HG02678 (cell line): ENCODE results near the gene PRKCD.

Source experiments
- ATAC-seq: cut with Tn5 transposase; IDR thresholded peaks from one replicate; pipeline ENCODE4 v1.9.1; 2021; ENCODE audit warnings: mild to moderate bottlenecking, moderate library complexity; ENCODE audit not compliant: unreplicated experiment

Gene PRKCD

GRCh38 chr3:53160660-53161449 lies at the start of gene PRKCD:
TSS of gene PRKCD (plus strand) at chr3:53161209. CDS start at chr3:53178423, 17,214 bp downstream.
- ATAC-seq, result peak; percentile 56

- no peak for ATAC-seq
These were observed 49.2 kb upstream of the PRKCD start for GRCh38 chr3:53111822-53112221.

- ATAC-seq, result no peak
These were observed 47.6 kb upstream of the PRKCD start for GRCh38 chr3:53113293-53114010.

GRCh38 chr3:53114011-53114400 lies 47.0 kb upstream of the PRKCD start:
- peak; percentile 70 for ATAC-seq

GRCh38 chr3:53114412-53115074 lies 46.5 kb upstream of the PRKCD start:
- no peak for ATAC-seq

- no peak for ATAC-seq
These were observed 44.1 kb upstream of the PRKCD start for GRCh38 chr3:53116956-53117355.

- ATAC-seq, result no peak
These were observed 40.7 kb upstream of the PRKCD start for GRCh38 chr3:53120336-53120735.

GRCh38 chr3:53122255-53122932 lies 38.6 kb upstream of the PRKCD start:
- no peak for ATAC-seq

- ATAC-seq, result no peak
These were observed 38.1 kb upstream of the PRKCD start for GRCh38 chr3:53122933-53123305.

- ATAC-seq, result no peak
These were observed 37.5 kb upstream of the PRKCD start for GRCh38 chr3:53123510-53123909.

GRCh38 chr3:53123953-53124352 lies 37.1 kb upstream of the PRKCD start:
- ATAC-seq, result no peak

- no peak for ATAC-seq
These were observed 34.4 kb upstream of the PRKCD start for GRCh38 chr3:53126601-53127000.

- no peak for ATAC-seq
These were observed 31.7 kb upstream of the PRKCD start for GRCh38 chr3:53129344-53129743.

GRCh38 chr3:53130179-53131061 lies 30.6 kb upstream of the PRKCD start, which contains the start of gene RFT1:
TSS of gene RFT1 (minus strand) at chr3:53130435. CDS start at chr3:53130400, 35 bp downstream.
- peak; percentile 91 for ATAC-seq

GRCh38 chr3:53131096-53131495 lies 29.9 kb upstream of the PRKCD start:
- no peak for ATAC-seq

GRCh38 chr3:53132347-53132746 lies 28.7 kb upstream of the PRKCD start:
- no peak for ATAC-seq

GRCh38 chr3:53134631-53135232 lies 26.3 kb upstream of the PRKCD start:
- peak; percentile 52 for ATAC-seq

GRCh38 chr3:53137221-53137620 lies 23.8 kb upstream of the PRKCD start:
- ATAC-seq, result no peak

GRCh38 chr3:53137835-53138446 lies 23.1 kb upstream of the PRKCD start:
- no peak for ATAC-seq
